HG02610 (cell line): ENCODE data around the gene SACM1L.
A peak's percentile ranks its signal among the peaks of the same experiment; 100 is the strongest.

Source experiments
- ATAC-seq: cut with Tn5 transposase; IDR thresholded peaks from one replicate; pipeline ENCODE4 v1.9.1; 2021; ENCODE audit warnings: mild to moderate bottlenecking, moderate library complexity; ENCODE audit not compliant: unreplicated experiment

SACM1L gene, protein sequence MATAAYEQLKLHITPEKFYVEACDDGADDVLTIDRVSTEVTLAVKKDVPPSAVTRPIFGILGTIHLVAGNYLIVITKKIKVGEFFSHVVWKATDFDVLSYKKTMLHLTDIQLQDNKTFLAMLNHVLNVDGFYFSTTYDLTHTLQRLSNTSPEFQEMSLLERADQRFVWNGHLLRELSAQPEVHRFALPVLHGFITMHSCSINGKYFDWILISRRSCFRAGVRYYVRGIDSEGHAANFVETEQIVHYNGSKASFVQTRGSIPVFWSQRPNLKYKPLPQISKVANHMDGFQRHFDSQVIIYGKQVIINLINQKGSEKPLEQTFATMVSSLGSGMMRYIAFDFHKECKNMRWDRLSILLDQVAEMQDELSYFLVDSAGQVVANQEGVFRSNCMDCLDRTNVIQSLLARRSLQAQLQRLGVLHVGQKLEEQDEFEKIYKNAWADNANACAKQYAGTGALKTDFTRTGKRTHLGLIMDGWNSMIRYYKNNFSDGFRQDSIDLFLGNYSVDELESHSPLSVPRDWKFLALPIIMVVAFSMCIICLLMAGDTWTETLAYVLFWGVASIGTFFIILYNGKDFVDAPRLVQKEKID

DNA sequence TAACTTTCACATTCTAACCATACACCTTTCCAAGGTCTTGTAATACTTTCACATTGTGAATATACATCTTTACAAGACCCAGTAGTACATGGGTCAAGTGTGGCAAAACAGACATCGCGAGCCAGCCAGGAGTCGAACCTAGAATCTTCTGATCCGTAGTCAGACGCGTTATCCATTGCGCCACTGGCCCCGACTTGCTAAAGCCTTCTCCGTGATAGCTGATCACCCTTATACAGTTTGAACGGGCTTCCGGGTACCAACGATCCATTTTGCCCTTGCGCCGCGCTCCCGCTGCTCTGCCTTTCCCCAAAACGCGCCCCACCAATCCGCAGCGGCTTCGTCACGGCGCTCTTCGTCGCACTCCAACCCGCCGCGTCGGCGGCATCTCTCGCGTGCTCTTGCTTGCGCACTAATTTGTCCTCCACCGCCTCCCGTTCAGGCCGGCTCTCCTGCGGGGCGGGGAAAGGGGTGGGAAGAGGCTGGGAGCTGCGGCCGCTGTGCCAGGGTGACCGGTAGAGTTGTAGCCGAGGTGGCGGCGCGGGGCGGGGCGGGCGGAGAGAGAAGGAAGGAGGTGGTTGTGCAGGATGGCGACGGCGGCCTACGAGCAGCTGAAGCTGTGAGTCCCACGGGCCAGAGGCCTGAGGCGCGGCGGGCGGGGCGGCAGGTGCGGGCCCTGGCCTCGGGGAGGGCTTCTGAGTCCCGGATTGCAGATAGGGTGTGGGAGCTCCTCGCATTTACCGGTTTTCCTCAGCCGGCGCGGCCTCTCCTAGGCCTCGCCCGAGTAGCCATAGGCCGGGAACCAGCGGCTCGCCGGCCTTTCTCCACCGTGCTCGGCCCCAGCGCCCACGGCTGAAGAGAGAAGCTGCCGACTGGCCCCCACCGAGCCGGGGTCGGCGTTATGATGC, at the start of gene SACM1L:
Gene SACM1L, plus strand, starts transcription at position 515 of the 905 bp plus-strand sequence. Its CDS starts 70 bp downstream, at position 585.
- ATAC-seq = peak; percentile 90

GRCh38 chr3:45640091-45640507, 49.1 kb upstream of the SACM1L start:
- ATAC-seq = no peak

GRCh38 chr3:45640724-45641361, 48.4 kb upstream of the SACM1L start:
- ATAC-seq = no peak

- ATAC-seq = no peak
These were observed 47.4 kb upstream of the SACM1L start for GRCh38 chr3:45641756-45642155.

- no peak for ATAC-seq
These were observed 46.5 kb upstream of the SACM1L start for GRCh38 chr3:45642731-45643152.

- no peak for ATAC-seq
These were observed 45.0 kb upstream of the SACM1L start for GRCh38 chr3:45644063-45644790.

- ATAC-seq = no peak
These were observed 44.4 kb upstream of the SACM1L start for GRCh38 chr3:45644791-45645201.

GRCh38 chr3:45646051-45646585, 43.1 kb upstream of the SACM1L start:
- ATAC-seq = no peak

DNA sequence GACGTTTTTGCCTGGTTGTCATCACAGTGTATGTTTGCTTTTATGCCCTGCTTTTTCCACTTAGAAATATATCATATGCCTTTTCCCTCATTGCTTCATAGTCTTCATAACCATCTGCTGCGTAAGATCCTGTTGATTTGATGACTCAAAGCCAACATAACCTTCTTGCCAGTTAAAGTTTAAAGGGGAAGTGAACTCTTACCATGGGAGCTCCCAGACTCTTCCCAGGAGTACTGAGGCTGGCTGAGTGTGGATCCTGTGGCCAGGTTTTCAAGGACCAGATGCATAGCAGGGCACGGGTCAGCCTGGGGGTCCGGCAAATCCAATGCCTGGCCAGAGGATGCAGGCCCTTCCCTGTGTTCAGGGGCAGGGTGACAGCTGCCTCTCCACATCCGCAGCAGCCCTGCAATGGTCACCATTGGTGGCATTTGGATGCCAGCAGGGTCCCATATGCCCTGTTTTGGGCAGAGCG, 42.0 kb upstream of the SACM1L start:
- ATAC-seq = no peak

GRCh38 chr3:45653205-45653604, 36.0 kb upstream of the SACM1L start:
- no peak for ATAC-seq

- ATAC-seq = no peak
These were observed 34.7 kb upstream of the SACM1L start for GRCh38 chr3:45654397-45654944.

- no peak for ATAC-seq
These were observed 33.3 kb upstream of the SACM1L start for GRCh38 chr3:45655906-45656305.

DNA sequence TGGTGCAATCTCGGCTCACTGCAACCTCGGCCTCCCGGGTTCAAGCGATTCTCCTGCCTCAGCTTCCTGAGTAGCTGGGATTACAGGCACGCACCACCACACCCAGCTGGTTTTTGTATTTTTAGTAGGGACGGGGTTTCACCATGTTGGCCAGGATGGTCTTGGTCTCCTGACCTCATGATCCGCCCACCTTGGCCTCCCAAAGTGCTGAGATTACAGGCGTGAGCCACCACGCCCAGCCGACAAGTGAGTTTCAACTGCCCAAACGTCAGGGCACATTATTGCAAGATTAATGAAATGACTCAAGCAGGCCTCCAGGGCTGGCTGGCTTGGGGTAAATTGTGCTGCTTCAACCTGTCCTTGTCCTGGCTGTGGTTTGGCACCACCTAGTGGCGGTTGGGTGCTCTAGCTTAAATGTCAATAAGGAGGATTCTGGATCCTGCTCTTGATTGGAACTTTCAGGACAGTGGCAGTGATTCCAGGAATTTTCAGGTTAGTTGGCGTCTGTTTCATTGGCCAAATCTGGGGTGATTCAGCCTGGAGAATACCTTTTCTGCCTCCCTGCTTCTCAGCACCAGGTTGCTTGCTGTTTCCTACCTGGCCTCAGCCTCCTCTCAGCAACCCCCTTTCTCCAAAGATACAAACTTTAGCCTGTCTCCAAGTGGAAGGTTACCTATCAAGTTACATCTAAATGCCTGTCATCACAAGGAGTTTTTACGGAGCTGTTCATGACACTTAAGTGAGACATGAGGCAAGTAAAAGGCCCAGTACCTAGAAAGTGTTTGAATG, 32.4 kb upstream of the SACM1L start:
- peak; percentile 62 for ATAC-seq

DNA sequence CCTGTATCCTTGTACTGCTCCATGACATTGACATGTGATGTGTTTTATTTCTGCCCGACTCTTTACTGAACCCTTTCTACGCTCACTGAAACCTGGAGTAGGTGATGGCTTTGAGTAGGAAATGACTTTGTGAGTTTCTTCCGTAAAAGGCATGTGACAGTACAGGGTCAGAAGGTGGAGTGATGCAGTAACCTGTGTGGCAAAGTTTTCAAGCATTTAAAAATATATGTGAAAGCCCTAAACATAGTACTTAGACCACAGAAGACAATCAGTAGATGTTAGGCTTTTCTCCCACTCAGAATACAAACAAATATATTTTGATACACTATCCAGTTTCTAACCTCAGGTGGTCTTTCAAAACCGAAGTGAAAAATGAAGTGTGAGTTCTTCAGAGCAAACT, 31.3 kb upstream of the SACM1L start:
- peak; percentile 63 for ATAC-seq

DNA sequence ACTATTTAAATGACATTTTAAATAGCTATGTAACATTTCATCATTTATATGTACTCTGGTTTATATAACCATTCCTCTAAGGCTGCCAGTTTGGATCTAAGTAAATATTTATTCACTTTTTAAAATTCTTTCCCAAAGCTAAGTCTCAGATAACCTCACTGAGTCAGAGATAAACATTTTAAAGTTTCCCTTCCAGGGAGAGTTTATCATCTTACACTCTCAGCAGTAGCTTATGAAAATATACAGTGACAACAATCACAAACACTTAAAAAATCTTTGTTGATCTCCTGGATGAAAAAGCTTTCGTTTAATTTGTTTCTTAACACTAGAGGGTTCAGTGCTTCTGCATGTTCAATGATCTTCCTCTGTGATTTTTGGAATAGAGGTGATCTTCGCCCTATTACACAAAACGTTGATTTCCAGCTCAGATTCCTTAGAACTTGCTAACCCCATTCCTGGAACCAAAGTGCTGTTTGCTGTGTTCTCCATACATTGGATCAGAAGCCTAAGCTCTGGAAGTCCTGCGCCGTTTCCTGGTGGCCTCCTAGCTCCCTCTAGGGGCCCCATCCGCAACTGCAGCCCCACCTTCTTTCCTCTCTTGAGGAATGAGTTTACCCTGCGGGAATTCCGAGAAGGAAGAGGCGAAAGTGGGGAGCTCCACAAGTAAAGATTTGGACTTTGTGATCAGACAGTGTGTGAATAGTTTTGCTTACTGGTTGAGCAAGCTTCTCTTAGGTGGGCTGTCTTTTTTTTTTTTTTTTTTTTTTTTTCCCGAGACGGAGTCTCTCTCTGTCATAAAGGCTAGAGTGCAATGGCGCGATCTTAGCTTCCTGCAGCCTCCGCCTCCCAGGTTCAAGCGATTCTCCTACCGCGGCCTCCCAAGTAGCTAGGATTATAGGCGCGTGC, 29.3 kb upstream of the SACM1L start:
- ATAC-seq = no peak

GRCh38 chr3:45660567-45660901, 28.7 kb upstream of the SACM1L start:
- no peak for ATAC-seq

DNA sequence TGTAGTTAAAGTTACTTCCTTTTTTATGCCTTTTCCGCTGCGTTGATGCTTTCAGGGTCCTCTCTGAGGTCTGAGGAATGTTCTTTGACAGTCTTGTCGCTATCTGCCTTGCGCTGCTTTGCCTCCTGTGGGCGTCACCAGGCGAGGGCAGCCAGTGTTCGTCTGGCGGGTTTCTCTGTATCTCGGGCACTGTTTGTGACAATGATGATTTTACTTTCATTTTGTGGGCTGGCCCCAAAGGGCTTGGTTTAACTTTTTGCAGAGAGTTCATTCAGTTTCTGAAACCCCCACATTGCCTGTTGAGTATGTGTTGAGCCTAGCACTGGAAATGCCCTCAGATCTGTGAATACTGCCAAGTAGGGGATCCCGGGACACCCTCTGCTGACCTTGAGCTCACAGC, 24.6 kb upstream of the SACM1L start:
- ATAC-seq = peak; percentile 57

DNA sequence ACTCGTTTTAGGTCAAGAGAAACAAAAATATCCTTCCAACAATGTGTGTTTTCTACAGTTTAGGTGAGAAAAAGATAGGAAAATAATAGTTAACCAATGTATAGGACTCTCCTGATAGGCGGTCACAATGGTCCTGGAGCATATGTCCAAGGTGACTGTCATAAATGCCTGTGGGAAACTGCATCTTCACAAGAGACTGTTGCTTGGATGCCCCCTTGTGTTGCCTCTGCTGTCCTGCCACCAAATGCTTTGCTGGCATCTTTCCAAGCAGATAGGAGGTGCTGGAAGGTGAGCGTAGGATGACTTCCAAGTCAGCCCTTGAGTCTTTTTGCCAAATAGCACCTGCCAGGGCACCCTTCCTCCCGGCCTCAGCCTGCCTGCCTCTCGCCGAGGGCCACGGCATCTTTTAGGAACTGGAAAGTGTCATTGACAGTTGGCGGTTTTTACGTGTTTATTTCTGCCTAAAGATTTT, 24.1 kb upstream of the SACM1L start:
- ATAC-seq = no peak
